SJCRH30 (cell line): Measurements from ENCODE around the gene GRAMD4. TPM values are rescaled to one million over a fixed set of nuclear protein-coding genes. Genes with fewer than 3 reads are reported as not detected.

ENCODE experiments used
- DNase-seq, 2 experiments: peaks; one replicate each; pipeline ENCODE4 v3.0.0-alpha.2; 2015 to 2020
- H3K27ac ChIP-seq: fragments of 250-450 bp; sonication (Bioruptor Pico); 2 replicates; pipeline ENCODE4 v1.5.1; 2020; ENCODE audit warnings: mild to moderate bottlenecking, moderate library complexity
- H3K27me3 ChIP-seq: fragments of 250-450 bp; sonication (Bioruptor Pico); 2 replicates; pipeline ENCODE4 v1.5.1; 2020; ENCODE audit warnings: mild to moderate bottlenecking, moderate library complexity
- H3K36me3 ChIP-seq: fragments of 250-450 bp; sonication (Bioruptor Pico); 2 replicates; pipeline ENCODE4 v1.5.1; 2020; ENCODE audit warnings: mild to moderate bottlenecking, moderate library complexity
- H3K4me1 ChIP-seq: fragments of 250-450 bp; sonication (Bioruptor Pico); 2 replicates; pipeline ENCODE4 v1.5.1; 2020; ENCODE audit warnings: mild to moderate bottlenecking, moderate library complexity
- H3K4me3 ChIP-seq: fragments of 250-450 bp; sonication (Bioruptor Pico); 2 replicates; pipeline ENCODE4 v1.5.1; 2020; ENCODE audit warnings: mild to moderate bottlenecking, moderate library complexity
- H3K9me3 ChIP-seq: fragments of 250-450 bp; sonication (Bioruptor Pico); replicated peaks from 2 replicates; pipeline ENCODE4 v1.5.1; 2020; ENCODE audit warnings: mild to moderate bottlenecking, moderate library complexity
- total RNA-seq: library from RNA; depleted of rRNA; stranded (reverse); fragments of >200 nt; shearing (Covaris generic); gene quantifications from 2 replicates; pipeline ENCODE4 v1.2.3, GENCODE V29; 2014

Gene GRAMD4
- total RNA-seq, 1 experiment from 2014 or later, result 8.6 TPM

DNA sequence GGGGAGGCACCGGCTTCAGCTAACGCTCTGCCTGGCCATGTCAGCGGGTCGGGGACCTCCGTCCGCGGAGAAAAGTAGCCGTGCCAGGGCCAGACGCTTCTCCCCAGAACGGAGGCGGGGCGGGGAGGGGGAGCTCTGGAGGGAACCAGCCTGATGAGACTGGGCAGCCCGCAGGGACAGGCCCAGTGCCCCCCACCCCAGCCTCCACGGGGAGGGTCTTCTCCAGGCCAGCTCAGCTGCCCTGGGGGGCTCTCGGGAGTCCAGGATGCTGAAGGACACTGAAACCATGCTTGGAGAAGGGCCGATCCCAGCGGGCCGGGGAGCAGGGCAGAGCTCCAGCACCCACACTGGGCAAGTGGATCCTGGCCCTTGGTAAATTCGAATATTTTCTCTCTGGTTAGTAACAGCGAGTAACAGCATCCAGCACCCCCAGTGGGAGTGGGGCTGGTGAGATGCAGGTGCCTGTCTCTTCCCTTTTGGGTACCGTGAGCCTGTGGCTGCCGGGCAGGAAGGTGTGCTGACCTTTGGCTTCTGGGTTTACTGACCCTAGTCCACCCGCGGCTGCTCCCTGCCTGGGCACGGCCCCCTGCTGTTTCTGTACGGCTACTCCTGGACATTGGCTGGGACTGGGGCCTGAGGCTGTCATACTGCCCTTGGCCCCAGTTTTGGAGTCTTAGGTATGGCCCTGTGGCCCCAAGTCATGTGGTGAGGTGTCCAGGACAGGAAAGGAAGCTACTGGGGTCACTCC lies 35.8 kb downstream of the GRAMD4 start:
- DNase-seq, result no peak
- H3K4me1 ChIP-seq, result peaks cover 15% of the 10 kb centered on the region
- no peaks in the 10 kb centered on the region for H3K9me3 ChIP-seq
- H3K4me3 ChIP-seq, result no peak overlapping the region
- H3K36me3 ChIP-seq, result no peaks in the 10 kb centered on the region
- H3K27ac ChIP-seq, result no peak overlapping the region
- H3K27me3 ChIP-seq, result no peaks in the 10 kb centered on the region

- no peak for DNase-seq
- Histone ChIP-seq H3K4me1 (peaks cover 18% of the 10 kb centered on the region), H3K9me3 (no peaks in the 10 kb centered on the region), H3K4me3 (no peak overlapping the region), H3K27ac (no peak overlapping the region), H3K27me3 (no peaks in the 10 kb centered on the region), H3K36me3 (no peaks in the 10 kb centered on the region)
These were observed 36.9 kb downstream of the GRAMD4 start for GRCh38 chr22:46656856-46657654.

DNA sequence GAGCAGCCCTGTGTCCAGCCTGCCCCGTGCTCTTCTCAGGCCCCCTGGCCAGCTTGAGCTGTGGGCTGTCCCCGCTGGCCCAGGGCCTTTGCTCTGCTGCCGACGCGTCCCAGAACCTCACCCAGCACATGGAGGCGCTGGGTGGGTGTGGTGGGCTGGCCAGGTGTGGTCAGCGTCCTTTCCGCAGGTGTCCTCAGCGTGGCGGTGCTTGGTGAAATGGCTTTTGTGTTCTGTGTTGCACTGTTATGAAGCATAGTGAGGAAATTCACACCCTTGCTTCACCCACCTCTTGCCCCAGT lies 37.4 kb downstream of the GRAMD4 start:
- Histone ChIP-seq H3K9me3 (no peaks in the 10 kb centered on the region), H3K4me3 (no peak overlapping the region), H3K36me3 (no peaks in the 10 kb centered on the region), H3K4me1 (peaks cover 18% of the 10 kb centered on the region), H3K27me3 (no peaks in the 10 kb centered on the region), H3K27ac (no peak overlapping the region)
- no peak for DNase-seq

DNA sequence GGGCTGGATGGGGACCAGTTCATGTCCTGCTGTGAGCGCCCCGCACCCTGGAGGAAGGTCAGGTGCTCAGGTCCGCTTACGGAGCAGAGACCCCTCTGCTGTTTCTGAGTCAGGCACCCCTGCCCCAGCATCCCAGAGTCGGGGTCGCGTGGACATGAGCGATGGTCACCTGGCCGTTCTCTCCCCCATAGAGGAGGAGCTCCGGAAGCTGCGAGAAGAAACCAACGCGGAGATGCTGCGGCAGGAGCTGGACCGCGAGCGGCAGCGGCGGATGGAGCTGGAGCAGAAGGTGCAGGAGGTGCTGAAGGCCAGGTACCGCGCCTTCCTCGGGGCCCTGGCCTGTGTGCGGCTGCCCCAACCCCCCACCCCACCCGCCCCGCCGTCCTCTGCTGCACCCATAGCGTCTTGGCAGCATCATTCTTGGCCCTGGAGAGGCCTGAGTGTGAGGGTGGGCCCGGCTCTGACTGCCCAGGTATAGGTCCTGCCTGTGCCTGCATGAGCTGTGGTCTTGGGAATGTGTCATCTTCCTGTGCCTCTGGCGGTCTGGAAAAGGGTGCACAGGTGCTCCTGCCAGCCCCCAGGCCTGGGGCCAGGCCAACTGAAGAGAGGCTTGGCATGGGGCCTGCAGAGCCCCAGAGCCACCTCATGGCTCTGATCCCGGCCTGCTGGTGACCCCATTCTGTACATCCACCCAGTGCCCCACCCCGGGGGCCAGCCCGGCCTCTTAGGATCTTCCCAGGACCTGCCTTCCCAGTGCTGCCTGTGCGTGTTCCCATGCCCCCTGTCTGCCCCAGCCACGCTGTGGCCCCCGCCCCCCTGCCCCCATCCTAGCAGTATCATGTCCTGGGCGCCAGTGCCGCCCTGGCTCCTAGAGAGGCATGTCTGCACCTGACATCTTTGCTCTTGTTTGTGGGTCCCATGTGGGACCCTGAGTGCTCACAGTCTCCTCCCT lies 38.1 kb downstream of the GRAMD4 start:
- Histone ChIP-seq H3K4me3 (no peak overlapping the region), H3K4me1 (peaks cover 13% of the 10 kb centered on the region), H3K36me3 (no peaks in the 10 kb centered on the region), H3K9me3 (no peaks in the 10 kb centered on the region), H3K27ac (no peak overlapping the region), H3K27me3 (no peaks in the 10 kb centered on the region)
- DNase-seq, result no peak

DNA sequence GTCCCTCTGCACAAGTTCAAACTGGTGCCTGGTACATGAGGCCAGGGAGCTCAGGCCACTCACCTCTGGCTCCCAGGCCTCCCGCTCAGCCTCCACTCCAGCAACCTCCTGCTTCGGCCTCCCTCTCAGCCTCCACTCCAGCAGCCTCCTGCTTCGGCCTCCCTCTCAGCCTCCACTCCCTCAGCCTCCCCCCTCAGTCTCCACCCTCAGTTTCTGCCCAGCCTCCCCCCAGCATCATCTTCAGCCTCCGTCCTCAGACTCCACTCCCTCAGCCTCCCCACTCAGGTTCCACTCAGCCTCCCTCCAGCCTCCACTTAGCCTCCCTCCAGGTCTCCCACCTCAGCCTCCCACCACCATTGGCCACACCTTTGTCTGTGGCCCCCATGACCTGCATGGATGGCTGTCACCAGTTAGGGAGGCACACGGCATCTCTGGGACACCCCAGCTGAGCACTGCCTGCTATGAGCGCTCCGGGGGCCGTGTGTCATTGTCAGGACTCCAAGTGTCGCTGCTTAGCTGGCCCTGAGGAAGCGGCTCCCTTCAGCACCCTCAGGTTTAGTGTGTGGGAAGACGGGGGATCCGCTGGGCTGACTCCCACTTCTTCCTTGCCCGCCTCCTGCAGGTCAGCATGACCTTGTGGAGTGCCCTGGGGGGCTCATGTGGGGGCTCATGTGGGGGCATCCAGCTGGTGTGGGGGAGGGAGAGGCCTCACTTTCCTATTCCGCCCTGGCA lies 39.0 kb downstream of the GRAMD4 start:
- Histone ChIP-seq H3K36me3 (no peaks in the 10 kb centered on the region), H3K27me3 (no peaks in the 10 kb centered on the region), H3K27ac (no peak overlapping the region), H3K4me1 (peaks cover 8% of the 10 kb centered on the region), H3K4me3 (no peak overlapping the region), H3K9me3 (no peaks in the 10 kb centered on the region)
- no peak for DNase-seq

DNA sequence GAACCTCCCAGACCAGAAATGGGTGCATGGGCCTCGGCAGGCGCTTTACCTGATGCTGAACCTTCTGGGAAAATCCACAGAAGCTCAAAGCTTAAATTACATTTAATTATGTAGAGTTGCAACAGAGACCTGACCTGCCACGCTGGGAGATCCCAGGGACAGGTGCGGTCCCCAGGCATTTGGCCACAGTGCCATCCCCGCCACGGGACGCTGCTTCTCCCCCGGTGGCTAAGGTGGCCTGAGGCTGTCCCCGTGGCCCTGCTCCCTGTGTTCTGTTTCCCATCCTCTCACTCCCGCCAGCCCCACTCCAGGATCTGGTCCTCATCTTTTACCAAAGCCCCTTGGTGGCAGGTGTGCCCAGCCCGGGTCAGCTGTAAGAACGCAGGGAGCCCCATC lies 39.6 kb downstream of the GRAMD4 start:
- H3K27me3 ChIP-seq, result no peaks in the 10 kb centered on the region
- no peak overlapping the region for H3K4me3 ChIP-seq
- H3K9me3 ChIP-seq, result no peaks in the 10 kb centered on the region
- H3K36me3 ChIP-seq, result no peaks in the 10 kb centered on the region
- no peak for DNase-seq
- peaks cover 8% of the 10 kb centered on the region for H3K4me1 ChIP-seq
- H3K27ac ChIP-seq, result no peak overlapping the region

- no peaks in the 10 kb centered on the region for H3K9me3 ChIP-seq
- H3K27ac ChIP-seq, result no peak overlapping the region
- no peak overlapping the region for H3K4me3 ChIP-seq
- peak; percentile 44 to 57 for DNase-seq
- H3K27me3 ChIP-seq, result no peaks in the 10 kb centered on the region
- no peaks in the 10 kb centered on the region for H3K36me3 ChIP-seq
- peaks cover 8% of the 10 kb centered on the region for H3K4me1 ChIP-seq
These were observed 40.5 kb downstream of the GRAMD4 start for GRCh38 chr22:46660604-46661201.

GRCh38 chr22:46661221-46661851 lies 41.1 kb downstream of the GRAMD4 start:
- H3K27ac ChIP-seq, result no peak overlapping the region
- H3K27me3 ChIP-seq, result no peaks in the 10 kb centered on the region
- no peak overlapping the region for H3K4me3 ChIP-seq
- no peaks in the 10 kb centered on the region for H3K36me3 ChIP-seq
- H3K9me3 ChIP-seq, result no peaks in the 10 kb centered on the region
- H3K4me1 ChIP-seq, result peaks cover 8% of the 10 kb centered on the region
- no peak for DNase-seq

DNA sequence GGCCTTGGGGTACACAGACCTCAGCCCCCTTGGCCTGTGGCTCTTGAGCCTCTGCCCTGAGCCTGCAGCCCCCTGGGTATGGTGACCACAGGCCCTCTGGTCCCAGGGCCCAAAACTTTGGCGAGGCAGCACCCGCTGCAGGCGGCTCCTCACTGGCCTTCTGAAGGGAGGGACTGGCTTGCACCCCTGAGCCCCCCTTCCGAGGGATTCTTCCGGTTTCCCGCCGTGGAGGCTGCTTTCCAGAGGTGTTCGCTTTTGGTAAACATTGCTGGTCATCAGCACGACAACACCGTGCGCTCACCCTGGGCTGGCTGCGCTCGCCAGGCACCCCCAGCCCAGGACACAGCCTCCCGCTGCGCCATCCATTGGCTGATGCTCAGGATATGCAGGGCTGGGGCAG lies 42.0 kb downstream of the GRAMD4 start:
- Histone ChIP-seq H3K36me3 (no peaks in the 10 kb centered on the region), H3K4me1 (peaks cover 8% of the 10 kb centered on the region), H3K27ac (no peak overlapping the region), H3K4me3 (no peak overlapping the region), H3K27me3 (no peaks in the 10 kb centered on the region), H3K9me3 (no peaks in the 10 kb centered on the region)
- DNase-seq, result no peak

DNA sequence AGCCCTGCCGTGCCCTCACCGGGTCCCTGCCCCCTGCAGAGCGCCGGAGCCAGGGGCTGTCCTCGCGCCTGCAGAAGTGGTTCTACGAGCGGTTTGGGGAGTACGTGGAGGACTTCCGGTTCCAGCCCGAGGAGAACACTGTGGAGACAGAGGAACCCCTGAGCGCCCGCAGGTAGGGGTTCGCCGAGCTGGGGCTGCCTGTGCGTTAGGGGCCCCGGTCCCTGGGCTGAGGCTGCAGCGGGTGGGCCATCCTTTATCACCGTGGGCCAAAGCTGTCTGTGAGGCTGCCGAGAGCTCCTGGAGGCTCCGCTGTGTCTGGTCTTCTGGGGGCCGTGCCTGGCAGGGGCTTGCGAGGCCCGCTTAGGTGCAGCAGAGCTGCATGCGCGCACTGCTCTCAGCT lies 42.8 kb downstream of the GRAMD4 start:
- Histone ChIP-seq H3K9me3 (no peaks in the 10 kb centered on the region), H3K27ac (no peak overlapping the region), H3K4me1 (peaks cover 8% of the 10 kb centered on the region), H3K36me3 (no peaks in the 10 kb centered on the region), H3K4me3 (no peak overlapping the region), H3K27me3 (no peaks in the 10 kb centered on the region)
- DNase-seq, result no peak

DNA sequence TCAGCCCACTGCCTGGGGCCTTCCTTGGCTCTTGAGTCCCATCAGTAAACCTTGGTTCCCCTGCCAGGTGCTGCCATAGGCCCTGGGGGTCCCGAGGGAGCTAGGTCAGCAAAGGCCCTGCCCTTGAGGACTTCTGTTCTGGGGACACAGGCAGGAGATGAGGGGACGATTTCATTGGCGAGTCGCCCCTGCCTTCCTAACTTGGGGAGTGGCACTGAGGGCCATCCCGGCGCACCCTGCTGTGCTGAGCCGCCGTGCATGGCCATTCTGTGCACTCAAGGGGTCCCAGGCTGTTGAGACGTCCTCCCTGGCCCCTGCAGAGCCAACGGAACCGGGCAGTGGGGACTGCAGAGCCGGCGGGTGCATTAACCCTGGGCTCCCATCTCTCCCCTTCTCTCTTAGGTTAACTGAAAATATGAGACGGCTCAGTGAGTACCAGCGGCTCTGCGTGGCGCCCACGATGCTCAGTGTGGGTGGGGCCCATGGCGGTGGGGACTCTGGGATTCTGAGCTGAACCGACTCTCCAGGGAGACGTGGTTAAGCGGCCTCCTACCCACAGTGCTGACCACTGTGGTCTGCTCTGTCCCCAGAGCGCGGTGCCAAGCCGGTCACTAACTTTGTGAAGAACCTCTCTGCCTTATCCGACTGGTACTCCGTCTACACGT lies 43.4 kb downstream of the GRAMD4 start:
- no peaks in the 10 kb centered on the region for H3K9me3 ChIP-seq
- H3K36me3 ChIP-seq, result no peaks in the 10 kb centered on the region
- DNase-seq, result no peak
- no peak overlapping the region for H3K27ac ChIP-seq
- H3K4me1 ChIP-seq, result peaks cover 8% of the 10 kb centered on the region
- H3K4me3 ChIP-seq, result no peak overlapping the region
- H3K27me3 ChIP-seq, result no peaks in the 10 kb centered on the region

DNA sequence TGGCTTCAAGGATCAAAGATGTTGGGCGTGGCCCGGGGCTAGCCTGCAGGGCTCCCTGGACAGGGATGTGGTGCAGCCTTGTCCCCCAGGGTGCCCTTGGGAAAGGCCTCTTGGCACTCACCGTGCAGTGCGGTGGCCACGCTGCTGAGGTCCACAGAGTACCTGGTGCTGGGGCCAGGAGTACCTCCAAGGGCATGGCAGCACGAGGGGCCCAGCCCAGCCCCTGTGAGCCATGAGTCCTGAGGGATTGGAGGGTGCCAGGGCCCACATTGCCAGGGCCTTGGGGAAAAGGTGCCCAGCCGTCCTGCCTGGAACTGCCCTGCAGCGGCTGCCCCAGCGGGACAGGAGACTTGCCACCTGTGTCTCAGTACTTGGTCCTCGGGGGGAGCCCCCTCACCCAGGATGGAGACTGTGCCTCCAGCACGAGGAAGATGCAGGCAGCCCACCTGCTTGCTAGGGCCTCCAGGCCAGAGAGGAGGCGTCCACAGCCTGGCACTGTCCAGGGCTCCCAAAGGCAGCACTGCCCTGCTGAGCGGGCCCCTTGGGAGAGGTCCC lies 44.2 kb downstream of the GRAMD4 start:
- Histone ChIP-seq H3K27me3 (no peaks in the 10 kb centered on the region), H3K4me3 (no peak overlapping the region), H3K27ac (no peak overlapping the region), H3K36me3 (no peaks in the 10 kb centered on the region), H3K9me3 (no peaks in the 10 kb centered on the region), H3K4me1 (peaks cover 8% of the 10 kb centered on the region)
- DNase-seq, result no peak

GRCh38 chr22:46665151-46665695 lies 45.0 kb downstream of the GRAMD4 start:
- no peak for DNase-seq
- Histone ChIP-seq H3K36me3 (no peaks in the 10 kb centered on the region), H3K27me3 (no peaks in the 10 kb centered on the region), H3K4me3 (no peak overlapping the region), H3K9me3 (no peaks in the 10 kb centered on the region), H3K27ac (no peak overlapping the region), H3K4me1 (peaks cover 8% of the 10 kb centered on the region)
